K562 (cell line): ENCODE data around the gene ARHGAP4. TPM values are rescaled to one million over a fixed set of nuclear protein-coding genes. Genes with fewer than 3 reads are reported as not detected.

Experiments
- BACH1 ChIP-seq: fragments of 200-800 bp; sonication (Bioruptor generic); IDR thresholded peaks from 2 replicates; pipeline ENCODE4 v1.6.1; 2016; ENCODE audit warnings: missing genetic modification characterization, missing compliant biosample characterization
- CLOCK ChIP-seq: fragments of 250-450 bp; sonication (Bioruptor Pico); IDR thresholded peaks from 2 replicates; pipeline ENCODE4 v1.4.0; 2020; ENCODE audit warnings: mild to moderate bottlenecking, moderate library complexity, borderline replicate concordance
- DNMT1 ChIP-seq: fragments of 450-650 bp; IDR thresholded peaks from 2 replicates; pipeline ENCODE4 v1.6.1; 2016; ENCODE audit warnings: antibody characterized with exemption, mild to moderate bottlenecking
- E2F3 ChIP-seq: fragments of 250-450 bp; sonication (Bioruptor Pico); IDR thresholded peaks from 2 replicates; pipeline ENCODE4 v1.4.0; 2020; ENCODE audit warnings: mild to moderate bottlenecking
- HDGF ChIP-seq: fragments of 450-650 bp; IDR thresholded peaks from 2 replicates; pipeline ENCODE4 v1.6.1; 2016
- KDM5B ChIP-seq: fragments of 200-600 bp; sonication (generic); IDR thresholded peaks from 2 replicates; pipeline ENCODE4 v1.6.1; 2012; ENCODE audit warnings: low read depth, mild to moderate bottlenecking, moderate library complexity, low read length, control low read depth, inconsistent platforms; ENCODE audit not compliant: insufficient replicate concordance
- MTA2 ChIP-seq: fragments of 450-650 bp; IDR thresholded peaks from 2 replicates; pipeline ENCODE4 v1.6.1; 2016; ENCODE audit warnings: low read depth
- NFRKB ChIP-seq: fragments of 450-650 bp; IDR thresholded peaks from 2 replicates; pipeline ENCODE4 v1.6.1; 2016; ENCODE audit warnings: low read depth
- NONO ChIP-seq, 2 experiments: fragments of 200-400 bp in 1 of 2; fragments of 450-650 bp in 1 of 2; formaldehyde crosslinking in 1 of 2; IDR thresholded peaks; 2 replicates each; pipeline ENCODE4 v1.6.1; 2017; ENCODE audit warnings: low read depth in 2 of 2, mild to moderate bottlenecking in 2 of 2, moderate library complexity in 2 of 2, low read length in 1 of 2
- NR4A1 ChIP-seq, 2 experiments: fragments of 250-450 bp in 1 of 2; fragments of 450-650 bp in 1 of 2; sonication (Bioruptor Pico) in 1 of 2; IDR thresholded peaks; 2 replicates each; pipeline versions ENCODE4 v1.4.0 to v1.6.1; 2016 to 2020; ENCODE audit warnings: mild to moderate bottlenecking in 2 of 2, missing compliant biosample characterization in 1 of 2, missing genetic modification characterization in 1 of 2, moderate library complexity in 1 of 2
- PHF20 ChIP-seq: fragments of 450-650 bp; IDR thresholded peaks from 2 replicates; pipeline ENCODE4 v1.6.1; 2018; ENCODE audit not compliant: partially characterized antibody
- POLR3G ChIP-seq: IDR thresholded peaks from 2 replicates; pipeline ENCODE4 v1.6.1; 2011; ENCODE audit not compliant: insufficient read length, insufficient replicate concordance; ENCODE audit errors: extremely low read depth
- PRPF4 ChIP-seq: fragments of 200-400 bp; formaldehyde crosslinking; IDR thresholded peaks from one replicate; pipeline ENCODE4 v1.6.1; 2017; ENCODE audit warnings: low read length, low read depth, mild to moderate bottlenecking; ENCODE audit not compliant: insufficient read depth, poor library complexity, severe bottlenecking
- RBFOX2 ChIP-seq: fragments of 200-400 bp; formaldehyde crosslinking; IDR thresholded peaks from 2 replicates; pipeline ENCODE4 v1.6.1; 2017; ENCODE audit warnings: low read depth, mild to moderate bottlenecking, low read length, moderate library complexity
- SMAD1 ChIP-seq: fragments of 150-350 bp; IDR thresholded peaks from 2 replicates; pipeline ENCODE4 v1.6.1; 2014; ENCODE audit warnings: low read length, low read depth; ENCODE audit not compliant: partially characterized antibody
- SMARCA4 ChIP-seq: fragments of 450-650 bp; IDR thresholded peaks from 2 replicates; pipeline ENCODE4 v1.6.1; 2016
- SRSF9 ChIP-seq: fragments of 200-400 bp; formaldehyde crosslinking; IDR thresholded peaks from 2 replicates; pipeline ENCODE4 v1.6.1; 2017; ENCODE audit warnings: low read depth, low read length, borderline replicate concordance
- TEAD2 ChIP-seq: fragments of 450-650 bp; IDR thresholded peaks from 2 replicates; pipeline ENCODE4 v1.6.1; 2016; ENCODE audit warnings: missing genetic modification characterization, control low read depth, missing compliant biosample characterization
- UBTF ChIP-seq, 2 experiments: IDR thresholded peaks; 2 replicates each; pipeline ENCODE4 v1.6.1; 2012; ENCODE audit warnings: improper control_type of control experiment in 2 of 2, low read depth in 2 of 2, low read length in 2 of 2, borderline replicate concordance in 1 of 2
- XRCC3 ChIP-seq: fragments of 450-650 bp; IDR thresholded peaks from 2 replicates; pipeline ENCODE4 v1.6.1; 2017; ENCODE audit warnings: mild to moderate bottlenecking, moderate library complexity
- ZNF3 ChIP-seq: fragments of 250-450 bp; sonication (Bioruptor Pico); IDR thresholded peaks from 2 replicates; pipeline ENCODE4 v1.5.0; 2021; ENCODE audit warnings: mild to moderate bottlenecking, moderate library complexity
- ZNF57 ChIP-seq: fragments of 450-650 bp; formaldehyde crosslinking; IDR thresholded peaks from 2 replicates; pipeline ENCODE4 v1.4.0; 2020; ENCODE audit warnings: mild to moderate bottlenecking, moderate library complexity
- ZNF583 ChIP-seq: fragments of 250-450 bp; sonication (Bioruptor Pico); IDR thresholded peaks from 2 replicates; pipeline ENCODE4 v1.4.0; 2020
- polyA plus RNA-seq, 8 experiments: library from polyadenylated mRNA; depleted of rRNA in 4 of 8; stranded (reverse) in 5 of 8; unstranded in 3 of 8; fragments of >200 nt; fragmentation: Nextera tagmentation in 2 of 8; fragmentation: Illumina TruSeq in 1 of 8; extraction: Ambion mirVana in 2 of 8; extraction: Trizol in 1 of 8; gene quantifications; 2 replicates each; pipeline versions ENCODE4 v1.2.1 to v1.2.3, GENCODE V29; 2011 to 2014; ENCODE audit warnings: inconsistent platforms in 1 of 8, missing spikeins in 1 of 8
- total RNA-seq, 7 experiments: library from RNA; depleted of rRNA in 6 of 7; stranded (reverse); fragments of >200 nt in 6 of 7; fragmentation: Illumina TruSeq in 2 of 7; extraction: Trizol in 2 of 7; gene quantifications; 2 replicates each; pipeline versions ENCODE4 v1.2.1 to v1.2.3, GENCODE V29; 2011 to 2021; ENCODE audit warnings: low replicate concordance in 1 of 7
- TF ChIP-seq, protein P1 (sequence below): fragments of 450-650 bp; formaldehyde crosslinking; IDR thresholded peaks from 2 replicates; pipeline ENCODE4 v1.4.0; 2022; ENCODE audit warnings: missing genetic modification characterization

The ARHGAP4 gene
- total and polyA plus RNA-seq, 9 of the 15 experiments (the other 6 are each of a cell fraction or from before 2014, with no cell fraction given), result 0.30 to 81.8 (median 13.5) TPM

GRCh38 chrX:153947009-153947769 is 21.1 kb upstream of the ARHGAP4 start (continued):
- TF ChIP-seq UBTF (IDR thresholded peaks at IDR 0.05; ENCODE audit: borderline replicate concordance in 1 of 2, low read depth in 2 of 2, low read length in 2 of 2), result no peak
- no peak for TF ChIP-seq SMARCA4
- TF ChIP-seq DNMT1, result no peak
- TF ChIP-seq, protein P1, sequence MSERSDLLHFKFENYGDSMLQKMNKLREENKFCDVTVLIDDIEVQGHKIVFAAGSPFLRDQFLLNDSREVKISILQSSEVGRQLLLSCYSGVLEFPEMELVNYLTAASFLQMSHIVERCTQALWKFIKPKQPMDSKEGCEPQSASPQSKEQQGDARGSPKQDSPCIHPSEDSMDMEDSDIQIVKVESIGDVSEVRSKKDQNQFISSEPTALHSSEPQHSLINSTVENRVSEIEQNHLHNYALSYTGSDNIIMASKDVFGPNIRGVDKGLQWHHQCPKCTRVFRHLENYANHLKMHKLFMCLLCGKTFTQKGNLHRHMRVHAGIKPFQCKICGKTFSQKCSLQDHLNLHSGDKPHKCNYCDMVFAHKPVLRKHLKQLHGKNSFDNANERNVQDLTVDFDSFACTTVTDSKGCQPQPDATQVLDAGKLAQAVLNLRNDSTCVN, result no peak
- TF ChIP-seq HDGF, result no peak
- TF ChIP-seq POLR3G, result no peak
- peak; percentile 68; the same call in 1 of the 2 replicates for TF ChIP-seq E2F3 (CRISPR knock-in tag)
- no peak for TF ChIP-seq PRPF4
- TF ChIP-seq NR4A1 (CRISPR knock-in tag; IDR thresholded peaks at IDR 0.05), result no peak
- no peak for TF ChIP-seq NR4A1 (tag; IDR thresholded peaks at IDR 0.05)
- TF ChIP-seq SRSF9, result no peak
- no peak for TF ChIP-seq NFRKB
- TF ChIP-seq RBFOX2, result no peak
- no peak for TF ChIP-seq CLOCK (CRISPR knock-in tag)
- TF ChIP-seq ZNF3 (CRISPR knock-in tag), result no peak
- TF ChIP-seq BACH1 (tag), result no peak
- TF ChIP-seq TEAD2 (tag), result no peak
- TF ChIP-seq PHF20, result no peak
- no peak for TF ChIP-seq SMAD1
- no peak for TF ChIP-seq ZNF583
- TF ChIP-seq XRCC3, result no peak
- TF ChIP-seq ZNF57 (CRISPR knock-in tag), result no peak
- no peak for TF ChIP-seq NONO (IDR thresholded peaks at IDR 0.05; ENCODE audit: low read depth in 2 of 2, low read length in 1 of 2)
- no peak for TF ChIP-seq KDM5B
- no peak for TF ChIP-seq MTA2
